ENCODE results near the gene CPNE6. TPM values are rescaled to one million over a fixed set of nuclear protein-coding genes. Genes with fewer than 3 reads are reported as not detected.
"Not testable (repeated sequence)": the region's sequence is repeated elsewhere in the genome, so short reads cannot be mapped to it uniquely, and the experiment has no call there.

Gene CPNE6
- total RNA-seq, 1 donor from 2014 or later = not detected

GRCh38 chr14:24093901-24094840 is 22.8 kb downstream of the CPNE6 start, which contains the start of gene PCK2:
TSS of gene PCK2 (plus strand) at chr14:24094311. CDS start at chr14:24094406, 95 bp downstream.
- intact Hi-C loops (cut with DNase I) = loop anchor here (5.0 kb wide), 1 partner anchor 37 kb away; no protein-coding TSS in a partner anchor
- peak; percentile 95 for DNase-seq
- ATAC-seq (ENCODE audit: poor library complexity) = peak; percentile 91

DNA sequence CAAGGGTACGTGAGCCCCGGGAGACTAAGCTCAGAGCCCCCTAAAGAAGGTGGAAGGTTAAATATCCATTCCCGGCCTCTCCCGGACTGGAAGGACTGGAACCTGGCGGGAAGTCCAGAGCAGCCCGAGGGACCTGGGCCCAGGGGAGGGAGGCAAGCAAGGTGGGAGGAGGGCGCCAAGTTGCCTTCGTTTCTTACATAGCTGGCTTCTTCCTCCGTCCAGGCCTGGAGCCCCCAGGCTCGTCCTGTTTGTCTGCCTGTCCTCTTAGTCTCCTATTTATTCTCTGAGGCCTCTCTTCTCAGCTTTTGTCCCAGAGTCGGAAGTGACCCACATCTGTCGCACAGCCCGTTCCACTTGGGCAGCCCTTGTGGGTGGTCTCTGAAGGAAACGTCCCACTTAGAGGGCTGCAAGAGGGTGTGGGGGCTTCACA is 23.5 kb downstream of the CPNE6 start:
- no peak for DNase-seq
- intact Hi-C loops (cut with DNase I) = loop anchor here (5.0 kb wide), 1 partner anchor 38 kb away; no protein-coding TSS in a partner anchor
- ATAC-seq (ENCODE audit: poor library complexity) = no peak

DNA sequence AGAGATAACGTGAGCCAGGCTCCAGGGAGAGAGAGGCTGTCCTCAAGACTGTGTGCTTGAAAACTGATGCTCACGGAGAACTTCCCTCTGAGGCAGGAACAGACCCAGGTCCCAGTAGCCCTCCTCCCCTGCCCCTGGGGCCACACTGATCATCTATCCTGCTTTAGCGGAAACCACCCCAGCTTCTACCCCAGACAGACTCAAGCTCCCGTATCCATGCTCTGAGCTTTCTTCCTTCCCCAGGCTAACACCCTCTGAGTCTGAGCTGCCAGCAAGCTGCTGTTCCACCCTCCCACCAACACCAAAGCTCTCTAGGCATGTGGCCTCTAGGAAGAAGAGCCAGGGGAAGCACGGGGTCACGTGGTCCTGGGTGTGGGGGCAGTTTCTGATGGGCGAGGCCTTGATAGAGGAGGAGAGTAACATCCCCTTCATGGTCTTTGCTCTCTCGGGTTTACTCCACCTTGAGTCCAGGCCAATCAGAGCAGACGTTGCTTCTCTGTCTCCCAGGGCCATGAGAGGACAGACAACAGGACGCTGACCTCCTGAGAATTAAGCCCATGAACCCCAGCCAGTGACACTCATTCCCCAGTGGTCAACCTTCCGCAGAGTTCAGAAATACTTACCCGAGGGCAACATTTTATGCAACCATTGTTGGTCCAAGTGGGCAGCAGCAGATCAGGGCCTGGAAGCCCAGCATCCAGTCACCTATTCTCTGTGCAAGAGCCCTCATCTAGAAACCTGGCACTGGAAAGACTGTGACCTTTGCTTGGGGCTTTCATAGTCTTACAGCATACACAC is 24.1 kb downstream of the CPNE6 start:
- intact Hi-C loops (cut with DNase I) = no loop called here
- DNase-seq (peak; percentile 72), ATAC-seq (ENCODE audit: poor library complexity) (no peak)

GRCh38 chr14:24096545-24097181 is 25.3 kb downstream of the CPNE6 start:
- ATAC-seq (ENCODE audit: poor library complexity) = no peak
- intact Hi-C loops (cut with DNase I) = no loop called here
- DNase-seq = no peak

GRCh38 chr14:24098229-24098926 is 27.0 kb downstream of the CPNE6 start:
- no peak for ATAC-seq (ENCODE audit: poor library complexity)
- no peak for DNase-seq
- intact Hi-C loops (cut with DNase I) = no loop called here

- intact Hi-C loops (cut with DNase I) = no loop called here
- DNase-seq (no peak), ATAC-seq (ENCODE audit: poor library complexity) (no peak)
Observed at GRCh38 chr14:24098927-24099813, 27.8 kb downstream of the CPNE6 start.

DNA sequence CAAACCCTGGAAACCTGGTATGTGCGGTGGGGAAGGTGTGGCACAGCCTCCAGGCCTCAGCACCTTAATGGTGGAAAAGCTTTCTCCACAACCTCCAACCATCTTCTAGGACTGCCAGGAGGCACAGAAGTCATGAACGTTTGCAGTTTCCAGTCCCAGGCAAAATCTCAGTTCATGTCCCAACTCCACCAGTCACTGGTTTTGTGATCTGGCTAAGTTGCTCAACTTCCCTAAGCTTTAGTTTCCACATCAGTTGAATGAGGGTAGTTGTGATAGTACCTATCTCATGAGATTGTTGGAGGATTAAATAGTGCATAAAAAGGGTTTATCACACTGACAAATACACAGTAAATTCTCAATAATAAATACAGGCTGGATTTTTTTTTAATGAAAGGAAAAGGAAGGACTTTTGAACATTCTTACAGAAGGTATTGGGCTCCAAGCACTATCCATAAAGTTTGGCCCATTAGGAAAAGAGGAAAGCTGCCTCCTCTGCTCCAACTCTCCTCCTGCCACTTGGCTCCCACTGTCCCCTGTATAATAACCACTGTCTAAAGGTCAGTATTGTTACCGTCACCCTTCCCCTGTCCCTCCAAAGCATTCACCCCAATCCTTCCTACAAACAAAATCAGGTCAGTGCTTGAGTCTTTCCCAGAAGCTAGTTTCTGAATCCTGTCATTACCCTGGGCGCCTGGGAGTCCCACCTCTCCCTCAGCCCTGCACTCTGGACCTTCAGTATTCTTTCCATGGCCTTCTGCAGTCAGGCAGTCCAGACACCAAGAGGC is 29.0 kb downstream of the CPNE6 start:
- intact Hi-C loops (cut with DNase I) = no loop called here
- no peak for DNase-seq

DNA sequence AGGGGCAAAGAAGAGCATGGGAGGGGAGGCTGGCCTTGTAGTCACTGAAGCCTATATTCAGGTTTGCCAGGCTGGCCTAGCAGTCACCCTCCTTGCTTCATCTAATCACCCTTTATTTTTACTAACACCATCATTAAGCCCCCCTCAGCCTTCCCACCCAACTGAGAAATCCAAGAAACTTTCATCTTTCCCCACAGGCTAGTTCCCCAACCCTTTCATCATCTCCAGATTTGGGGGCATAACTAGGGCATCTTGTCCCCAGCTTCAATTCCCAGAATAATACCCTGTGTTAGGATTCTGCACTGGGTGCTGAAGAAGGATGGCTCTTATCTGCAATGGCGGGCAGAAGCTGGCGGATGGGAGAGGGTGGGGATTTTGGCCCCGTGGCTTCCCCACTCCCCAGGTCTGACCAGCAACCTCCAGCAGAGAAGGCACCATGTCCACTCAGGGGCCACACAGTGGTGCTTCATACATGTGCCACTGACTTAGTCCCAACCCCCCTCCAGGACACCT is 29.7 kb downstream of the CPNE6 start:
- intact Hi-C loops (cut with DNase I) = no loop called here
- DNase-seq (no peak), ATAC-seq (ENCODE audit: poor library complexity) (no peak)

More for the DNA sequence above, 29.0 kb downstream of the CPNE6 start:
- ATAC-seq (ENCODE audit: poor library complexity) = no peak

DNA sequence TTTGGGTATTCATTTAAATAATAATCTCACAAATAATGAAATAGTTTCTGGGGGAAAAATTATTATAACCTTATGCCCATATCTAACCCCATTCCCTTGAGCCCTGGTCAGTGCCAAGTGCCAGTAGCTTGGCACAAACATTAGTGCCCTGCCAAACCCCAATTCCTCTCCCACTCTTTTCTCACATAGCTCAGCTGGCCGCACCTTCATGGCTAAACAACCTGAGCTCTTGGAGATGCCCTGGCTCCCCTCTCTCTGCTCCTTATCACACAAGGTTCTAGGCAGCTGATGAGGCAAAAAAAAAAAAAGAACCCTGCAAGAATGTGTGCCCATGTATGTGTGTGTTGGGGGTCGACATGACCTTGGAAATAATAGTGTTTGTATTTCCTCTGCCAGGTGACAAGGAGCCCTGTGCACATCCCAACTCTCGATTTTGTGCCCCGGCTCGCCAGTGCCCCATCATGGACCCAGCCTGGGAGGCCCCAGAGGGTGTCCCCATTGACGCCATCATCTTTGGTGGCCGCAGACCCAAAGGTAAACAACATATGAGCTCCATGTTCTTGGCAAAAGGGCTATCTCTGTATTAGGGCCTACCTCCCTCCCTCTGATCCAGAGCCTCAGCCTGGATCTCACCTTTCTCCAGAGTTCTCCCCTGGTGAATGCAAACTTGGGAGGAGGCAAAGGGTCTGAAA is 31.1 kb downstream of the CPNE6 start:
- no peak for ATAC-seq (ENCODE audit: poor library complexity)
- no peak for DNase-seq
- intact Hi-C loops (cut with DNase I) = no loop called here

- DNase-seq = no peak
- intact Hi-C loops (cut with DNase I) = no loop called here
- no peak for ATAC-seq (ENCODE audit: poor library complexity)
Observed at GRCh38 chr14:24103451-24103850, 32.1 kb downstream of the CPNE6 start.

DNA sequence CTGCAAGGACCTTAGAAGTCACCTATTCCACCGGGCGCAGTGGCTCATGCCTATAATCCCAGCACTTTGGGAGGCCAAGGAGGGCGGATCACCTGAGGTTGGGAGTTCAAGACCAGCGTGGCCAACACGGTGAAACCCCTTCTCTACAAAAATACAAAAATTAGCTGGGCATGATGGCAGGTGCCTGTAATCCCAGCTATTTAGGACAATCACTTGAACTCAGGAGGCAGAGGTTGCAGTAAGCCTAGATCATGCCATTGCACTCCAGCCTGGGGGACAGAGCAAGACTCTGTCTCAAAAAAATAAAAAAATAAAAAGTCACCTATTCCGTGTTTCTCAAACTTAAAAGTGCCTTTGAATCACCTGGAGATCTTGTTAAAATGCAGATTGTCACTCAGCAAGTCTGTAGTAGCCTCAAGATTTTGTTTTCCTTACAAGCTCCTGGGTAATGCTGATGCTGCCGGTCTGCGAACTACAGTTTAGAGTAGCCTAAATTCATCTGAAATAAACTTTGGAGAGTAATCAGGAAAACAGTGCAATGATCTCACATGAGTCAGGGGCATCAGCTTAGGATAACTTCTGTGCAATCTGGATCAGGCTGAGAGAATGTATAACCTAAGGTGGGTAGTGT is 34.4 kb downstream of the CPNE6 start:
- intact Hi-C loops (cut with DNase I) = loop anchor here (5.0 kb wide), 1 partner anchor 48 kb away; no protein-coding TSS in a partner anchor
- not testable (repeated sequence) for DNase-seq; ATAC-seq (ENCODE audit: poor library complexity)

- no peak for ATAC-seq (ENCODE audit: poor library complexity)
- intact Hi-C loops (cut with DNase I) = loop anchor here (5.0 kb wide), 1 partner anchor 49 kb away; no protein-coding TSS in a partner anchor
- no peak for DNase-seq
Observed at GRCh38 chr14:24106672-24107271, 35.4 kb downstream of the CPNE6 start.

GRCh38 chr14:24108336-24108874 is 37.0 kb downstream of the CPNE6 start:
- intact Hi-C loops (cut with DNase I) = loop anchor here (5.0 kb wide), 1 partner anchor 51 kb away; no protein-coding TSS in a partner anchor
- DNase-seq (no peak), ATAC-seq (ENCODE audit: poor library complexity) (no peak)

GRCh38 chr14:24110060-24110459 is 38.7 kb downstream of the CPNE6 start:
- intact Hi-C loops (cut with DNase I) = no loop called here
- ATAC-seq (ENCODE audit: poor library complexity) (no peak), DNase-seq (no peak)

DNA sequence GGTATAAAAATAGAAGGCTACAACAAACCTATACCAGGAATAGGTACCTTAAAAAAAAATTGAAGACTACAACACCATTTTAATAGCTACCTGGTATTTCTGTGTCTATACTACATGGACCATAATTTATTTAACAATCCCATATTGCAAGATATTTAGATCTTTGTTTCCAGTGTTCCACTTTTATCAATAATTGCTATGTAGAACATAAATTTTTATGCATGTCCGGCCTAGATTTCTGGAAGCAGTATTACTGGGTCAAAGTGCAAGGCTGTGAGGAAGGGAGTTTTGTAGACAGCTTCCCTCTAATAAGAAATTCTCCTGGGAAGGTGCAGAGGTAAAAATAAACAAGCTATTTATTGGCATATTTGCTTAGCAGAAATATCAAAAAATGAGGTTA is 39.2 kb downstream of the CPNE6 start:
- ATAC-seq (ENCODE audit: poor library complexity) (no peak), DNase-seq (no peak)
- intact Hi-C loops (cut with DNase I) = no loop called here

Measured in Right ventricle myocardium superior (tissue), 1 donor.